BLaER1 (cell line): Measurements from ENCODE around the gene HDAC3.

Source experiments
- H3K27ac ChIP-seq: shearing (Covaris generic); formaldehyde crosslinking; 2 replicates; pipeline ENCODE4 v1.8.1; 2022
- H3K27me3 ChIP-seq: shearing (Covaris generic); formaldehyde crosslinking; 2 replicates; pipeline ENCODE4 v1.8.1; 2022
- H3K36me3 ChIP-seq: shearing (Covaris generic); formaldehyde crosslinking; 2 replicates; pipeline ENCODE4 v1.8.1; 2022
- H3K4me1 ChIP-seq: shearing (Covaris generic); formaldehyde crosslinking; 2 replicates; pipeline ENCODE4 v1.8.1; 2022
- H3K4me2 ChIP-seq: shearing (Covaris generic); formaldehyde crosslinking; 2 replicates; pipeline ENCODE4 v1.8.1; 2022
- H3K4me3 ChIP-seq: shearing (Covaris generic); formaldehyde crosslinking; 2 replicates; pipeline ENCODE4 v1.8.1; 2022
- H3K9ac ChIP-seq: shearing (Covaris generic); formaldehyde crosslinking; 2 replicates; pipeline ENCODE4 v1.8.1; 2022
- H3K9me3 ChIP-seq: shearing (Covaris generic); formaldehyde crosslinking; 2 replicates; pipeline ENCODE4 v1.8.1; 2022
- H4K20me1 ChIP-seq: shearing (Covaris generic); formaldehyde crosslinking; 2 replicates; pipeline ENCODE4 v1.8.1; 2022
- Cebpa-rat ChIP-seq: shearing (Covaris generic); IDR thresholded peaks from 2 replicates; pipeline ENCODE4 v1.8.1; 2022

HDAC3 gene

DNA sequence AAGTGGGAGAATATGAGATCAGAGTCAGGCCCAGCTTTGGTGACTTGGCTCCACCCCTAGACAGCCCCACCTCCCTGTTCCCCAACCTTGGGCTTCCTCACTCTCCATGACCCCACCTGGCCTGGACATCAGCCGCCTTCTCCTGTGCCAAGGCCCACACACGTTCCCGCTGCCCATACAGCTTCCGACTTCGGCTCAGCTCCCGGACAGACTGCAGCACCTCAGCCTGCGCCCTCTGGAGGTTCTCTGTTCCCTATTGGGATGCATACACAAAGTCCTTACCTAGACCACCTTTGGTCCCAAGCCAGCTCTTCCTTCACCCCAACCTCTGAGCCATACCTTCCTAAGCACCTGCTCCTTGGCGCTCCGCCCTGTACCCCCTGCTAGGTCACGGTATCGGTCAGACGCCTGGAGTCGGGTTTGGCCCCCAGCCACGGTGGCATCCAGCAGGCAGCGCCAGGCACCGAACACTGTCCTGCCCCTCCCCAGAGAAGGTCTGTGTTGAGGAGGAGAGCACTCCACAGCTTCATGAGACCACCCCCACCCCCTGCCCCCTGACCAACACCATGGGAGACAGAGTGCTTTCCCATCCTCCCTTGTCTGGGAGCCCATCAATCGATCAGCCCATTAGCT is 12.5 kb upstream of the HDAC3 start:
- Histone ChIP-seq H3K9me3 (no peaks in the 10 kb centered on the region), H3K4me3 (no peak overlapping the region), H3K27ac (no peak overlapping the region), H3K4me1 (peaks cover 39% of the 10 kb centered on the region), H3K4me2 (no peak overlapping the region), H3K9ac (no peak overlapping the region), H3K36me3 (peaks cover 51% of the 10 kb centered on the region), H4K20me1 (0 out of 2 replicates have a peak, but pooled peaks cover 11% of the 10 kb centered on the region), H3K27me3 (no peaks in the 10 kb centered on the region)
- TF ChIP-seq Cebpa-rat: no peak

- Histone ChIP-seq H3K36me3 (peaks cover 63% of the 10 kb centered on the region), H3K4me2 (no peak overlapping the region), H3K4me3 (no peak overlapping the region), H3K9ac (no peak overlapping the region), H3K4me1 (peaks cover 52% of the 10 kb centered on the region), H3K27me3 (no peaks in the 10 kb centered on the region), H3K9me3 (no peaks in the 10 kb centered on the region), H4K20me1 (0 out of 2 replicates have a peak, but pooled peaks cover 11% of the 10 kb centered on the region), H3K27ac (no peak overlapping the region)
- TF ChIP-seq Cebpa-rat: no peak
These were observed 11.2 kb upstream of the HDAC3 start for GRCh38 chr5:141647851-141648250.

DNA sequence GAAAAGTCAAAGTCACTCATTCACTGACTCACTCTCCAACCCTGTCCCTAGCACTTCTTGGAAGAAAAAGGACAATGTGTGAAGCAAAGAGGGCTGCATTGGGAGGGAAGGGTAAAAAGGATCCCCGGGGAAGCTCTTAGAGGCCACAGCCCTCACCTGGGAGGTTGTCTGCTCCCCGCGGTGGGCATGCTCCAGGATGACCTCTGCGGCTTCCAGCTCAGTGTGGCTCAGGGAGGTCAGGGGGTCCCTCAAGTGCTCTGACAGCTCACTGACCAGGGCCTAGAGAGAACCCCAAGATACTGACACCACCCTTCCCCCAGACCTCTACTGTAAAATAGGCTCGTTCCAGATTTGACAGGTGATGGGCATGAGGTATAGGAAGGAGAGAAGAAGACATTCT is 10.6 kb upstream of the HDAC3 start:
- Histone ChIP-seq H3K9ac (no peak overlapping the region), H4K20me1 (0 out of 2 replicates have a peak, but pooled peaks cover 11% of the 10 kb centered on the region), H3K4me1 (peaks cover 55% of the 10 kb centered on the region), H3K36me3 (peaks cover 69% of the 10 kb centered on the region), H3K9me3 (no peaks in the 10 kb centered on the region), H3K27ac (no peak overlapping the region), H3K4me3 (no peak overlapping the region), H3K4me2 (no peak overlapping the region), H3K27me3 (no peaks in the 10 kb centered on the region)
- TF ChIP-seq Cebpa-rat: no peak

GRCh38 chr5:141646026-141646425 is 9.4 kb upstream of the HDAC3 start:
- Histone ChIP-seq H3K4me2 (peak overlapping the region; percentile 53), H3K4me3 (no peak overlapping the region), H3K9ac (no peak overlapping the region), H4K20me1 (0 out of 2 replicates have a peak, but pooled peaks cover 11% of the 10 kb centered on the region), H3K27me3 (no peaks in the 10 kb centered on the region), H3K4me1 (peaks cover 47% of the 10 kb centered on the region), H3K27ac (peak overlapping the region; percentile 38; the same call in 1 of the 2 replicates), H3K36me3 (peaks cover 81% of the 10 kb centered on the region), H3K9me3 (no peaks in the 10 kb centered on the region)
- TF ChIP-seq Cebpa-rat: no peak

- peaks cover 43% of the 10 kb centered on the region for H3K4me1 ChIP-seq
- H3K9me3 ChIP-seq: no peaks in the 10 kb centered on the region
- no peak for TF ChIP-seq Cebpa-rat
- H3K27me3 ChIP-seq: no peaks in the 10 kb centered on the region
- H3K27ac ChIP-seq: no peak overlapping the region
- H3K4me2 ChIP-seq: no peak overlapping the region
- 0 out of 2 replicates have a peak, but pooled peaks cover 6% of the 10 kb centered on the region for H4K20me1 ChIP-seq
- peaks cover 81% of the 10 kb centered on the region for H3K36me3 ChIP-seq
- H3K9ac ChIP-seq: no peak overlapping the region
- no peak overlapping the region for H3K4me3 ChIP-seq
These were observed 5.1 kb upstream of the HDAC3 start for GRCh38 chr5:141641634-141642267.

DNA sequence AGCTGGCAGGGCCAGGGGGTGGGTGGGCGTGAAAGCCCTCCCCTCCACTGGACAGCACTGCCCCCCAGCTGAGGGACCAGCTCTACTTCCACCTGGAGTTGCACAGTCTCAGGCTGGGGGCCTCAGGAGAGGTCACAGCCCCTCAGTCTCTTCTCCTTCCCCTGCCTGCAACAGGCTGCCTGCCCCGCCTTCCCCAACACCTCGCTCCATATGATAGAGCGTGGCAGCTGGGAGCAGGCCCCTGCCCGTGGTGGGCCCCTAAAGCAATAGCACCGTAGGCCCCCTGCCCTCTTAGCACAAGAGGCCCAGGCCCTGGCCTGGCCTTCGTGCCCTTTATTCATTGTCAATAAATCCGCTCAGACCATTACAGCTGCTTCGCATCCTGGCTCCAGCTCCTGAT is 4.0 kb upstream of the HDAC3 start:
- no peak overlapping the region for H3K4me3 ChIP-seq
- no peak overlapping the region for H3K4me2 ChIP-seq
- no peak for TF ChIP-seq Cebpa-rat
- peaks cover 38% of the 10 kb centered on the region for H3K4me1 ChIP-seq
- no peaks in the 10 kb centered on the region for H3K27me3 ChIP-seq
- H3K27ac ChIP-seq: no peak overlapping the region
- no peak overlapping the region for H3K9ac ChIP-seq
- H3K36me3 ChIP-seq: peaks cover 70% of the 10 kb centered on the region
- H4K20me1 ChIP-seq: peaks cover 10% of the 10 kb centered on the region
- no peaks in the 10 kb centered on the region for H3K9me3 ChIP-seq

DNA sequence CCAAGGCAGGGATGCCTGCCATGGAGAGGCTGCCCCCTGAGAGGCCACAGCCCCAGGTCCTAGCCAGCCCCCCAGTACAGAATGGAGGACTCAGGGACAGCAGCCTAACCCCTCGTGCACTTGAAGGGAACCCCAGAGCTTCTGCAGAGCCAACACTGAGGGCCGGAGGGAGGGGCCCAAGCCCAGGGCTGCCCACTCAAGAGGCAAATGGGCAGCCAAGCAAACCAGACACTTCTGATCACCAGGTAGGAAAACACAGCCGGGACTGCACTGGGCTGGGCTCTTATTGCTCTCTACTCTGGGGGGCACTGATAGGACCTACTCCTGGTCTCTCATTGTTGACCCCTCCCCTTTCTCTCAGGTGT is 3.4 kb upstream of the HDAC3 start:
- peaks cover 64% of the 10 kb centered on the region for H3K36me3 ChIP-seq
- peaks cover 14% of the 10 kb centered on the region for H4K20me1 ChIP-seq
- H3K9ac ChIP-seq: no peak overlapping the region
- H3K4me2 ChIP-seq: no peak overlapping the region
- H3K4me3 ChIP-seq: no peak overlapping the region
- H3K9me3 ChIP-seq: no peaks in the 10 kb centered on the region
- peaks cover 41% of the 10 kb centered on the region for H3K4me1 ChIP-seq
- no peak for TF ChIP-seq Cebpa-rat
- no peaks in the 10 kb centered on the region for H3K27me3 ChIP-seq
- H3K27ac ChIP-seq: no peak overlapping the region

- no peak overlapping the region for H3K4me2 ChIP-seq
- H3K27ac ChIP-seq: no peak overlapping the region
- no peak for TF ChIP-seq Cebpa-rat
- H3K36me3 ChIP-seq: peaks cover 64% of the 10 kb centered on the region
- H3K9me3 ChIP-seq: no peaks in the 10 kb centered on the region
- no peak overlapping the region for H3K4me3 ChIP-seq
- peaks cover 19% of the 10 kb centered on the region for H4K20me1 ChIP-seq
- peaks cover 46% of the 10 kb centered on the region for H3K4me1 ChIP-seq
- no peaks in the 10 kb centered on the region for H3K27me3 ChIP-seq
- H3K9ac ChIP-seq: no peak overlapping the region
These were observed 2.9 kb upstream of the HDAC3 start for GRCh38 chr5:141639357-141640050.

GRCh38 chr5:141638771-141639170 is 2.1 kb upstream of the HDAC3 start:
- Histone ChIP-seq H3K27ac (no peak overlapping the region), H3K4me3 (no peak overlapping the region), H4K20me1 (peaks cover 27% of the 10 kb centered on the region), H3K9me3 (no peaks in the 10 kb centered on the region), H3K36me3 (peaks cover 62% of the 10 kb centered on the region), H3K4me1 (peaks cover 46% of the 10 kb centered on the region), H3K9ac (no peak overlapping the region), H3K4me2 (peak overlapping the region; percentile 99), H3K27me3 (no peaks in the 10 kb centered on the region)
- no peak for TF ChIP-seq Cebpa-rat

DNA sequence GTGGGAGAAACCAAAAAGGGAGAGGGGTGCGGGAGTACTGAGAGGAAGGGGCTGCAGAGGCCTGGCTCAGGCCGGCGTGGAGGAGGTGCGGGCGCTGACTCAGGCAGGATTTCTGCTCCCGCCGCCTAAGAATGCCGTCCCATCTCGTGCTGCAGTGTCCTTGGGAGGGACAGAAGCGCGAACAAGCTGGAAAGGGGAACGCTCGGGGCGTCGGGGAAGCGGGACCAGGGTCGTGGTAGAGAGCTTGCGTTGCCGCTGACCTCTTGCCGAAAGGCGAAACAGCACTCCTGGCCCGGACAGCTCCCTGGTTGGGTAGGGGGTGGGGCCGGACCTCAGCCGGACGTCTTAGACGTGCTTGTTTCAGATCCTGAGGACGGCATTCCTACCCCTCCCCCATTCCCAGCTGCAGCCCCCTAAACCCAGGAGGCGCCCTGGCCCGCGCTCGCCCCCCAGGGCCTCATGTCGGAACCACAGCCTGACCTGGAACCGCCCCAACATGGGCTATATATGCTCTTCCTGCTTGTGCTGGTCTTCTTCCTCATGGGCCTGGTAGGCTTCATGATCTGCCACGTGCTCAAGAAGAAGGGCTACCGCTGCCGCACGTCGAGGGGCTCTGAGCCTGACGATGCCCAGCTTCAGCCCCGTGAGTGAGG is 1.2 kb upstream of the HDAC3 start:
- H4K20me1 ChIP-seq: peaks cover 32% of the 10 kb centered on the region
- TF ChIP-seq Cebpa-rat: no peak
- H3K27me3 ChIP-seq: no peaks in the 10 kb centered on the region
- peak overlapping the region; percentile 99 for H3K4me2 ChIP-seq
- H3K9me3 ChIP-seq: no peaks in the 10 kb centered on the region
- peak overlapping the region; percentile 86 for H3K4me3 ChIP-seq
- peak overlapping the region; percentile 89 for H3K9ac ChIP-seq
- peak overlapping the region; percentile 79 for H3K27ac ChIP-seq
- H3K4me1 ChIP-seq: peaks cover 37% of the 10 kb centered on the region
- peaks cover 60% of the 10 kb centered on the region for H3K36me3 ChIP-seq
